Urothelium cell line (cell line): ENCODE measurements around the gene SNURF.
"Not testable (repeated sequence)": the region's sequence is repeated elsewhere in the genome, so short reads cannot be mapped to it uniquely, and the experiment has no call there.

Experiments
- DNase-seq: peaks from one replicate; pipeline ENCODE4 v3.0.0; 2011; ENCODE audit warnings: low spot score, mixed read lengths
- FAIRE-seq: peaks from 2 replicates; lab custom pipeline; 2011; peaks lifted over from hg19 to GRCh38; lab: Jason Lieb, UNC

The SNURF gene

GRCh38 chr15:24966364-24967103, 11.7 kb downstream of the SNURF start:
- FAIRE-seq (no peak), DNase-seq (no peak)

GRCh38 chr15:24971052-24971451, 16.3 kb downstream of the SNURF start:
- DNase-seq (no peak), FAIRE-seq (no peak)

DNA sequence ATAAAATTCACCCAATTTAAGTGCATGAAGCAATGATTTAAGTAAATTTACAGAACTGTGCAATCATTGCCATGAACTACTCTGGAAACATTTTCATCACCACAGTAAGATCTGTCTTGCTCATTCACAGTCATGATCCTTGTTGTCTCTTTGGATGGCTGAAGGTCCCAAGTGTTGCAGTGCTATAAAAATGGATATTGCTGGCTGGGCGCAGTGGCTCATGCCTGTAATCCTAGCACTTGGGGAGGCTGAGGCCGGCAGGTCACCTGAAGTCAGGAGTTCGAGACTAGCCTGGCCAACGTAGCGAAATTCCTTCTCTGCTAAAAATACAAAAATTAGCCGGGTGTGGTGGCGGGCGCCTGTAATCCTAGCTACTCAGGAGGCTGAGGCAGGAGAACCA, 17.0 kb downstream of the SNURF start:
- DNase-seq: no peak
- no peak for FAIRE-seq

DNA sequence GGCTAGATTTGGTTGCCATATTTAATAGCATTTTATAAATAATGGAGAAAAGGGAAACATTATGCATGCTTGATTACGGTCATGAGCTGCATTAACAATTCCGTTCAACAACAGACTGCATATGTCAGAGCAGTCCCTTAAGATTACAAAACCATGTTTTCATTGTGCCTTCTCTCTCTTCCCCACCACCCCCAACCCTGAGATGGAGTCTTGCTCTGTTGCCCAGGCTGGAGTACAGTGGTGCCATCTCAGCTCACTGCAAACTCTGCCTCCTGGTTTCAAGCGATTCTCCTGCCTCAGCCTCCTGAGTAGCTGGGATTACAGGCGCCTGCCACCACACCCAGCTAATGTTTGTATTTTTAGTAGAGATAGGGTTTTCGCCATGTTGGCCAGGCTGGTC, 17.9 kb downstream of the SNURF start:
- DNase-seq, FAIRE-seq: not testable (repeated sequence)

DNA sequence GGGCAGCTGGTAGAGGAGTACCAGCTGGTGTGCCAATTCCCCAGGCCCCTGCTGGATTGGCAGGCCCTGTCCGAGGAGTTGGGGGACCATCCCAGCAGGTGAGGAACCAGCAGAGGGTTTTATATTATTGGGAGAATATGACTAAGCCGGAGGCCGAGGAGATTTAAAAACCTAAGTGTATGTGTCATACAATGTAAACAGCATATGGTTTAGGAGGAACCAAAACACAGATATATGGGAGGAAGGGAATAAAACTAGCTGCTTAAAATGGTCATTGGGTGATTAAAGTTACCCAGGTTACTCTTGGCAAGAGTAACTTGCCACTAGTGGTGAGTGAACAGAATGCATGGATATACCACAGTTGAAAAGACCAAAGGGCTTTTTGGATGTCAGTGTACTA, 22.1 kb downstream of the SNURF start:
- FAIRE-seq: no peak

DNA sequence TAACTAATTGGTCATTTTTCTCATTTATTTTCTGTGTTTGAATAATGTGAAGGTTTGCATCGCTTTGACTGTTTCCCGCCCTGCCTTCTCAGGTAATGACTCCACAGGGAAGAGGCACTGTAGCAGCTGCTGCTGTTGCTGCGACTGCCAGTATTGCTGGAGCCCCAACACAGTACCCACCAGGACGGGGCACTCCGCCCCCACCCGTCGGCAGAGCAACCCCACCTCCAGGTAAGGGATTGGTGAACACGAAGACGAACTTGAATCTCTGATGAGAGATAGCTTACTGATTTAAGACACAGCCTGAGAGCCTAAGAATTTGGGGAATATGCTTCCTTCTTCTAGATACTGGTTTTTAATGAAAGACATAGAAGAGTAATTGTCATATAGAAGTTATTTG, 22.9 kb downstream of the SNURF start:
- FAIRE-seq (no peak), DNase-seq (no peak)

More for the DNA sequence above, 22.1 kb downstream of the SNURF start:
- no peak for DNase-seq

GRCh38 chr15:24985224-24985623, 30.4 kb downstream of the SNURF start:
- no peak for FAIRE-seq
- no peak for DNase-seq

DNA sequence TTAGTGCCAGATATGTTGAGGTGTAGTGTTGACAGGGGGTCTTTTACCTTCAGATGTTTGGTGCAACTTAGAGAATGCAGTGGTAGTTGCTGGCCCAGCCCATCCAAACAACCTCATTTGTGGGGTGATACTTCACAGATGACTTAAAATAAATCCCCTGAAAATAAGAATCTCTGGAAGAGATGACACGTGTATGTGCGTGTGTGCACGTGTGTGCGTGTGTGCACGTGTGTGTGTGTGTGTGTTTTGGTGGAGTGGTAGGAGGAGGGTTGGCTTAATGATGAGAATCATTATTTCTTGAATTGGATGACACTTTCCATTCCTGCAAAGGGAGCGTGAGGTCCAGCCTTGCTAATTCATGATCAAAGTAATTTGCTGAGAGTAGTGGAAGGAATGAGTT, 31.9 kb downstream of the SNURF start:
- DNase-seq (no peak), FAIRE-seq (no peak)
